Measurements from ENCODE around the gene ZC3H10.

DNA sequence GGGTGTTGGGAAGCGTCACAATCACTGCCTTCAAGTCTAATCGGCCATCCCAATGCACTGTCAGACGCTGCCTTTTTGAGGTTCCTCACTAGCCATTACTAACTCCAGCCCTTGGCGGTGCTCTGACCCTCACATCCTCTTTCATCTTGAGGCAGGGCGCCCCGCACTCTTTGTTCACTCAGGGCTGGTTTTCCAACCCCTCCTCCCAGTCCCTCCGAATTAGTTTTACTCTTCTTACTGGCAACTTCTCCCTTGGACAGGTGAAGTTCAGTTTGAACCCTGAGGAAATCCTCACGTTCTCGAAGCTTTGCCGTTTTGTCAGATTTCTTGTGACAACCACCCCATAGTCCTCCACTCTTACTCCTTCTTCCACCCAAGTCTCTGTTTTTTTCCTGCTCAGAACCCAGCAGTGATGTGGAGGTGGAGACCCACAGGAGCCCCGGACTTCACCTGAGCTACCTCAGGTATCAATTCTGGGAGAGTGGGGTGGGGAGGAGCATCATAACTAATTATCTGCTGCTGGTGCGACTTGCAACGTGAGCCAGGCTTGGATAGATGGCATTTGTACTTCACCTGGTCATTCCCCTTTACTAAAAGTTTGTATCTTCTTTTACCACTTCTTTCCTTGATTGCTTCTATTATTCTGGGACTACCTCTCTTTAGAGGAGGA, 757 bp downstream of the ZC3H10 start:
- TF ChIP-seq ELF4 (IDR thresholded peaks at IDR 0.05) (no peak), BHLHE40 (IDR thresholded peaks at IDR 0.05; ENCODE audit: borderline replicate concordance) (no peak), FOXM1 (IDR thresholded peaks at IDR 0.05; ENCODE audit: borderline replicate concordance) (no peak), NFRKB (IDR thresholded peaks at IDR 0.05) (no peak), FOXK2 (IDR thresholded peaks at IDR 0.05) (no peak)
- TF ChIP-seq, protein P1, sequence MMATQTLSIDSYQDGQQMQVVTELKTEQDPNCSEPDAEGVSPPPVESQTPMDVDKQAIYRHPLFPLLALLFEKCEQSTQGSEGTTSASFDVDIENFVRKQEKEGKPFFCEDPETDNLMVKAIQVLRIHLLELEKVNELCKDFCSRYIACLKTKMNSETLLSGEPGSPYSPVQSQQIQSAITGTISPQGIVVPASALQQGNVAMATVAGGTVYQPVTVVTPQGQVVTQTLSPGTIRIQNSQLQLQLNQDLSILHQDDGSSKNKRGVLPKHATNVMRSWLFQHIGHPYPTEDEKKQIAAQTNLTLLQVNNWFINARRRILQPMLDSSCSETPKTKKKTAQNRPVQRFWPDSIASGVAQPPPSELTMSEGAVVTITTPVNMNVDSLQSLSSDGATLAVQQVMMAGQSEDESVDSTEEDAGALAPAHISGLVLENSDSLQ (IDR thresholded peaks at IDR 0.05) = no peak

Data from HEK293T (cell line).